ENCODE measurements around the gene CALN1.

CALN1 gene

DNA sequence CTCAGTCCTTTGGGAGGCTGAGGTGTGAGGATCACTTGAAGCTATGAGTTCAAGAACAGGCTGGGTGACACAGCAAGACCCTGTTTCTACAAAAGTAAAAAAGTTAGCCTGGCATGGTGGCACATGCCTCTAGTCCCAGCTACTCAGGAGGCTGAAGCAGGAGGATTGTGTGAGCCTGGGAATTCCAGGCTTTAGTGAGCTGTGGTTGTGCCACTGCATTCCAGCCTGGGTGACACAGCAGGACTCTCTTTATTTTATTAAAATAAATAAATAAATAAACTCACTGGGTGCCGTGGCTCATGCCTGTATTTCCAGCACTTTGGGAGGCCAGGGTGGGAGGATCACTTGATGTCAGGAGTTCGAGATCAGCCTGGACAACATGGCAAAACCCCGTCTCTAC lies 607.9 kb downstream of the CALN1 start:
- Histone ChIP-seq H3K36me3 (ENCODE audit: control insufficient read depth in 2 of 2, insufficient read depth in 1 of 2, low read length in 2 of 2) (no peaks in the 10 kb centered on the region), H3K9me3 (ENCODE audit: control insufficient read depth, insufficient read depth, low read depth, low read length) (no peaks in the 10 kb centered on the region), H3K4me1 (ENCODE audit: control insufficient read depth, insufficient read depth, low read length) (no peaks in the 10 kb centered on the region), H3K4me3 (ENCODE audit: low read depth, low read length) (no peak overlapping the region), H3K27ac (ENCODE audit: extremely low read depth, low read depth, low read length) (no peak overlapping the region)
- CTCF ChIA-PET: no interaction called here
- TF ChIP-seq ZNF791 (tag by site-specific recombination; IDR thresholded peaks at IDR 0.05): no peak
- no peak for TF ChIP-seq ZNF121 (tag by site-specific recombination; IDR thresholded peaks at IDR 0.05)
- no peak for TF ChIP-seq ZNF140 (tag by site-specific recombination; IDR thresholded peaks at IDR 0.05)
- TF ChIP-seq TCF7L2 (IDR thresholded peaks at IDR 0.05; ENCODE audit: borderline replicate concordance, low read depth, low read length): no peak
- TF ChIP-seq OSR2 (tag by site-specific recombination; IDR thresholded peaks at IDR 0.05): no peak
- no peak for TF ChIP-seq ZNF843 (tag by site-specific recombination; IDR thresholded peaks at IDR 0.05)
- TF ChIP-seq SETDB1 (IDR thresholded peaks at IDR 0.05; ENCODE audit: insufficient read length, low read length): no peak
- TF ChIP-seq ZNF157 (tag by site-specific recombination; IDR thresholded peaks at IDR 0.05): no peak
- TF ChIP-seq ZFHX2 (tag by site-specific recombination; conservative IDR thresholded peaks at IDR 0.05): no peak
- no peak for TF ChIP-seq EGR2 (tag by site-specific recombination; IDR thresholded peaks at IDR 0.05; ENCODE audit: low read depth)
- TF ChIP-seq, protein P1, sequence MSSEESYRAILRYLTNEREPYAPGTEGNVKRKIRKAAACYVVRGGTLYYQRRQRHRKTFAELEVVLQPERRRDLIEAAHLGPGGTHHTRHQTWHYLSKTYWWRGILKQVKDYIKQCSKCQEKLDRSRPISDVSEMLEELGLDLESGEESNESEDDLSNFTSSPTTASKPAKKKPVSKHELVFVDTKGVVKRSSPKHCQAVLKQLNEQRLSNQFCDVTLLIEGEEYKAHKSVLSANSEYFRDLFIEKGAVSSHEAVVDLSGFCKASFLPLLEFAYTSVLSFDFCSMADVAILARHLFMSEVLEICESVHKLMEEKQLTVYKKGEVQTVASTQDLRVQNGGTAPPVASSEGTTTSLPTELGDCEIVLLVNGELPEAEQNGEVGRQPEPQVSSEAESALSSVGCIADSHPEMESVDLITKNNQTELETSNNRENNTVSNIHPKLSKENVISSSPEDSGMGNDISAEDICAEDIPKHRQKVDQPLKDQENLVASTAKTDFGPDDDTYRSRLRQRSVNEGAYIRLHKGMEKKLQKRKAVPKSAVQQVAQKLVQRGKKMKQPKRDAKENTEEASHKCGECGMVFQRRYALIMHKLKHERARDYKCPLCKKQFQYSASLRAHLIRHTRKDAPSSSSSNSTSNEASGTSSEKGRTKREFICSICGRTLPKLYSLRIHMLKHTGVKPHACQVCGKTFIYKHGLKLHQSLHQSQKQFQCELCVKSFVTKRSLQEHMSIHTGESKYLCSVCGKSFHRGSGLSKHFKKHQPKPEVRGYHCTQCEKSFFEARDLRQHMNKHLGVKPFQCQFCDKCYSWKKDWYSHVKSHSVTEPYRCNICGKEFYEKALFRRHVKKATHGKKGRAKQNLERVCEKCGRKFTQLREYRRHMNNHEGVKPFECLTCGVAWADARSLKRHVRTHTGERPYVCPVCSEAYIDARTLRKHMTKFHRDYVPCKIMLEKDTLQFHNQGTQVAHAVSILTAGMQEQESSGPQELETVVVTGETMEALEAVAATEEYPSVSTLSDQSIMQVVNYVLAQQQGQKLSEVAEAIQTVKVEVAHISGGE (tag by site-specific recombination; conservative IDR thresholded peaks at IDR 0.05; ENCODE audit: low read depth): no peak
- POLR2A ChIA-PET: no interaction called here

GRCh38 chr7:71801976-71802375 lies 610.2 kb downstream of the CALN1 start:
- no peaks in the 10 kb centered on the region for H3K4me1 ChIP-seq (ENCODE audit: control insufficient read depth, insufficient read depth, low read length)
- H3K9me3 ChIP-seq (ENCODE audit: control insufficient read depth, insufficient read depth, low read depth, low read length): no peaks in the 10 kb centered on the region
- H3K36me3 ChIP-seq (ENCODE audit: control insufficient read depth in 2 of 2, insufficient read depth in 1 of 2, low read length in 2 of 2): no peaks in the 10 kb centered on the region
- H3K4me3 ChIP-seq (ENCODE audit: low read depth, low read length): no peak overlapping the region
- no peak overlapping the region for H3K27ac ChIP-seq (ENCODE audit: extremely low read depth, low read depth, low read length)
- ChIA-PET POLR2A (no interaction called here), CTCF (no interaction called here)
- TF ChIP-seq ZNF747 (tag by site-specific recombination; IDR thresholded peaks at IDR 0.05): no peak
- TF ChIP-seq ZNF645 (tag by site-specific recombination; IDR thresholded peaks at IDR 0.05): no peak
- TF ChIP-seq IKZF3 (tag by site-specific recombination; IDR thresholded peaks at IDR 0.05): no peak
- no peak for TF ChIP-seq RBAK (tag by site-specific recombination; IDR thresholded peaks at IDR 0.05)
- no peak for TF ChIP-seq ZNF26 (tag by site-specific recombination; IDR thresholded peaks at IDR 0.05)
- no peak for TF ChIP-seq ZNF530 (tag by site-specific recombination; IDR thresholded peaks at IDR 0.05; ENCODE audit: low read depth)
- TF ChIP-seq KLF1 (tag by site-specific recombination; IDR thresholded peaks at IDR 0.05): no peak
- TF ChIP-seq TRIM28 (IDR thresholded peaks at IDR 0.05; ENCODE audit: borderline replicate concordance, low read length): no peak
- TF ChIP-seq ZNF549 (tag by site-specific recombination; IDR thresholded peaks at IDR 0.05): no peak
- TF ChIP-seq TSHZ1 (tag by site-specific recombination; IDR thresholded peaks at IDR 0.05; ENCODE audit: borderline replicate concordance): no peak
- TF ChIP-seq ZNF626 (tag by site-specific recombination; IDR thresholded peaks at IDR 0.05): no peak
- no peak for TF ChIP-seq ZNF521 (tag by site-specific recombination; IDR thresholded peaks at IDR 0.05)
- no peak for TF ChIP-seq ZNF350 (tag by site-specific recombination; IDR thresholded peaks at IDR 0.05)
